Measurements from ENCODE around the gene AGPS.

DNA sequence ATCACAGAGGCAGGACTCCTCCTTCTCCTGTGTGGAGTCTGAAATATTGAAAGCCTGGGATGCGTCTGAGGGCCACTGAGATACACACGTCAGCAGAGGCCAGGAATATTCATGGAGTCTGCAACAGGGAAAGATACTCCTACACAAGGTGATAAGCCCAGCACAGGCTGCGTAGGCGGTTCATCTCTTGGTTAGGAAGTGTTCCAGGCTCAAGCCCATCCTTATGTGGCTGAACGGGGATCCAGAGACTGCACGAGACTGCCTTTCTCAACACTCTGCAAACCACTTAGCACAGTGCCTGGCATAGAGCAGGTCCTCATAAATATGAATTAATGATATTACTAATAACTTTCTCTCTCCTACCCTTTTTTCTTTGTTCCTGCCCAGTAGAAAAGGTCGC is 29.2 kb upstream of the AGPS start:
- TF ChIP-seq, protein P1, sequence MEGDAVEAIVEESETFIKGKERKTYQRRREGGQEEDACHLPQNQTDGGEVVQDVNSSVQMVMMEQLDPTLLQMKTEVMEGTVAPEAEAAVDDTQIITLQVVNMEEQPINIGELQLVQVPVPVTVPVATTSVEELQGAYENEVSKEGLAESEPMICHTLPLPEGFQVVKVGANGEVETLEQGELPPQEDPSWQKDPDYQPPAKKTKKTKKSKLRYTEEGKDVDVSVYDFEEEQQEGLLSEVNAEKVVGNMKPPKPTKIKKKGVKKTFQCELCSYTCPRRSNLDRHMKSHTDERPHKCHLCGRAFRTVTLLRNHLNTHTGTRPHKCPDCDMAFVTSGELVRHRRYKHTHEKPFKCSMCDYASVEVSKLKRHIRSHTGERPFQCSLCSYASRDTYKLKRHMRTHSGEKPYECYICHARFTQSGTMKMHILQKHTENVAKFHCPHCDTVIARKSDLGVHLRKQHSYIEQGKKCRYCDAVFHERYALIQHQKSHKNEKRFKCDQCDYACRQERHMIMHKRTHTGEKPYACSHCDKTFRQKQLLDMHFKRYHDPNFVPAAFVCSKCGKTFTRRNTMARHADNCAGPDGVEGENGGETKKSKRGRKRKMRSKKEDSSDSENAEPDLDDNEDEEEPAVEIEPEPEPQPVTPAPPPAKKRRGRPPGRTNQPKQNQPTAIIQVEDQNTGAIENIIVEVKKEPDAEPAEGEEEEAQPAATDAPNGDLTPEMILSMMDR (IDR thresholded peaks at IDR 0.05): no peak
- no peak for TF ChIP-seq POLR2A (IDR thresholded peaks at IDR 0.05)
